ENCODE results near the gene TMEM163. TPM values are rescaled to one million over a fixed set of nuclear protein-coding genes. Genes with fewer than 3 reads are reported as not detected.
"Not testable (repeated sequence)": the region's sequence is repeated elsewhere in the genome, so short reads cannot be mapped to it uniquely, and the experiment has no call there.

Gene TMEM163
- total RNA-seq, 2 experiments from 2014 or later, result 0.08 to 0.10 TPM

DNA sequence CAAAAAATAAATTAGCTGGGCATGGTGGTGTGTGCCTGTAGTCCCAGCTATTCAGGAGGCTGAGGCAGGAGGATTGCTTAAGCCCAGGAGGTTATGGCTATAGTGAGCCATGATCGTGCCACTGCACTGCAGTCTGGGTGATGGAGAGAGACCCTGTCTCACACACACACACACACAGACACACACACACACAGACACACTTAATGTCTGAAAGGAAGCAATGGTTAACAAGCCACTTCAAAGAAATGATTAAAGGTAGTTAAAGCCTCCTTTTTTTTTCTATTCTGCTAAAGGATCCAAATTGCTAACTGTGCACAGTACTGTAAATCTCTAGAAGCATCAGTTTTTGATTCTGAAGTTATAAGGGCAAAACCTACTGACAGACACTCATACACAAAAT is 211.1 kb downstream of the TMEM163 start:
- ChIA-PET POLR2A (interaction anchor here (0.6 kb wide), 1 partner anchor 9 kb away, joined by 10 read pairs; no protein-coding TSS in a partner anchor), CTCF (no interaction called here)

- POLR2A ChIA-PET, CTCF ChIA-PET: not testable (repeated sequence)
Measured at GRCh38 chr2:134507159-134507558, 211.6 kb downstream of the TMEM163 start.

GRCh38 chr2:134505446-134505845 is 213.4 kb downstream of the TMEM163 start:
- POLR2A ChIA-PET, result no interaction called here
- CTCF ChIA-PET, result no interaction called here

GRCh38 chr2:134504586-134505336 is 214.0 kb downstream of the TMEM163 start:
- CTCF ChIA-PET, result no interaction called here
- POLR2A ChIA-PET, result no interaction called here

DNA sequence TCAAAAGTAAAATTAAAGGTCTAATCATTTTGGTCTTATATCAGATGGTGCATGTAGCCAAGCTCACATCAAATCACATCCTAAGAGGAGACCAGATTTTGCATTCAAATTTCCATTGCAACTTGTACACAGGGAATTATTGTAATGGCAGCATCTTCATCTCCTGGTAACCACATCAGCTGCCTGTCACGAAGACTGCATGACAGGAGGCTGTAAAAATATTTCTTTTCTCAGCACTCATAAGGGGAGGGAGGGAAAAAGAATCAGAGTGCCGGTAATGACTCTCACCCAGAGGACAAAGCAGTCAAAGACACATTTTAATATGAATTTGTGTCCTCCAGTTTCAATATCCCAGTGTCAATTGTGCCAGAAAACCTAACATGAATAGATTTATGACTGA is 216.7 kb downstream of the TMEM163 start:
- CTCF ChIA-PET, result no interaction called here
- POLR2A ChIA-PET, result no interaction called here

DNA sequence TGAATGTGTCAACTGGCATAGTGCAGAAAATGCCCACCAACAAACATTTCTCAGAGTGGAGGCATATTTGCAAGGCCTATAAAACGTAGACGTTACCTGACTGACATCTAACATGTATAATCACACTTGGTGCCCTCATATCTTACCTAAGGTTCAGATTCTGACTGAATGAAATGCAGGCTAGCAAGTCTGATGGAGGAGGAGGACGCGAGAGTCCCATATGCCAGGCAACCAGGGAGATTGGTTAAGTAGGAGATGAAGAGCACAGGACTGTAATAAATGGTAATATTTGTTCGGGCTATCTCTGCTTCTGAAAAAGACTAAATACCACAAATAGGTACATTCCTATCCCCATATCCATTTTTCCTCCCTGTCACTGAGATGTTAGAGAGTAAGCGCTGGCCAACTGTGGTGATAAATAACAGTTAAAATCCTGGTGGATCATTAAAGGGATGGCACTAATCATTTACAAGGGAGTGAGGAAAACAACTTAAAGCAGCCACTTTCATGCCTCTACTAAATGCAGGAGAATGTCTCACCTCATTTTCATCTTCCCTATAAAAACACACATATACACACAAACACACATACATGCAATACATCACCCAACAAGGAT is 217.2 kb downstream of the TMEM163 start:
- ChIA-PET POLR2A (no interaction called here), CTCF (no interaction called here)

GRCh38 chr2:134500211-134500935 is 218.4 kb downstream of the TMEM163 start:
- ChIA-PET CTCF (no interaction called here), POLR2A (no interaction called here)

GRCh38 chr2:134499307-134499926 is 219.4 kb downstream of the TMEM163 start:
- CTCF ChIA-PET, result no interaction called here

GRCh38 chr2:134498654-134499053 is 220.1 kb downstream of the TMEM163 start:
- ChIA-PET POLR2A (interaction anchor here (0.7 kb wide), 1 partner anchor 9 kb away, joined by 10 read pairs; no protein-coding TSS in a partner anchor), CTCF (interaction anchor here (0.7 kb wide), 1 partner anchor 9 kb away, joined by 3 read pairs; no protein-coding TSS in a partner anchor)

More at GRCh38 chr2:134499307-134499926, 219.4 kb downstream of the TMEM163 start:
- POLR2A ChIA-PET, result no interaction called here

DNA sequence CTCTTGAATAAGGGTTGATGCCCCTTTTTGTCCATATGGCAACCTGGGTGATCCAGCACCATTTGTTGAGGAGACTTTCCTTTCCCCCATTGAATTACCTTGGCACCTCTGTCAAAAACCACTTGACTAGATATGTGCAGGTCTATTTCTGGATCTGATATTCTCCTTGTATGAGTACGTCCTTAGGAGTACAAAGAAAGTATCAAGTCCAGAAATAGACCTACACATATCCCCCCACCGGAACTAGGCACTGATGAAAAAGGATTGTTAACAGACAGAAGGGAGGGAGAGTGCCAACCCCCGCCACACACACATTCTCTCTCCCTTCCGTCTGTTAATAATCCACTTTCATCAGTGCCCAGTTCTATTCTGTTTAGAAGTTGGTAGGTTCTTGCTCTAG is 225.0 kb downstream of the TMEM163 start:
- CTCF ChIA-PET, result interaction anchor here (0.6 kb wide), 1 partner anchor 51 kb away, joined by 3 read pairs; no protein-coding TSS in a partner anchor
- POLR2A ChIA-PET, result no interaction called here

- ChIA-PET POLR2A (no interaction called here), CTCF (no interaction called here)
Measured at GRCh38 chr2:134491771-134492441, 226.9 kb downstream of the TMEM163 start.

- POLR2A ChIA-PET, result no interaction called here
- CTCF ChIA-PET, result no interaction called here
Measured at GRCh38 chr2:134491022-134491421, 227.8 kb downstream of the TMEM163 start.

GRCh38 chr2:134490559-134490958 is 228.2 kb downstream of the TMEM163 start:
- ChIA-PET CTCF (no interaction called here), POLR2A (no interaction called here)

GRCh38 chr2:134489732-134490384 is 228.9 kb downstream of the TMEM163 start:
- ChIA-PET POLR2A (no interaction called here), CTCF (interaction anchor here (0.5 kb wide), 1 partner anchor 9 kb away, joined by 3 read pairs; no protein-coding TSS in a partner anchor)

DNA sequence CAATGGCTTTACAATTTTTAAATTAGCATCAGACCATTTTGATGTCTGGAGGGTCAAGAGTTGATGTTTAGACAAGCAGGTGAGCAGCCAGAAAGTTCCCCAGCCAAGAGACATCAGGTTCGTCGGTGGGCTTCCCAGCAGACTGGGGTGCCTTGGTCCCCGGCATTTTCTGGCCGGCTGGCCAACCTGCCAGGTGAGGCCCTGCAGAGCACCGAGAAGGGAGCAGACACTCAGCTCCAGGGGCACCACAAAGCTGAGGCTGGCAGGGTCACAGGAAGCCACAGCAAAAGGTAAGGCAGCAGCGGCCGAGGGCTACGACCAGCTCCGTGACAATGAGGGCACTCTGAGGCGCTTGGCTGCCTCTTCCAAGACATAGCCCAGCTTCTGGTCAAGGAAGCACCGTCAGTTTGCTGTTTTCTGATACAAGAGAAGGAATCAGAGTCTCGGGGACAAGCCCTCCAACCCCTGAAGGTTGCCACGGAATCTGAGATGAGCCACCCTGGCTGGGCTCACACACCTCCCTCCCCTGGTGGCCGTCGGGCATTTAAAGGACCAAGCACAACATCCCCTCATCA is 235.9 kb downstream of the TMEM163 start:
- ChIA-PET CTCF (interaction anchor here (0.7 kb wide), 1 partner anchor 723 kb away, joined by 3 read pairs; no protein-coding TSS in a partner anchor), POLR2A (no interaction called here)

DNA sequence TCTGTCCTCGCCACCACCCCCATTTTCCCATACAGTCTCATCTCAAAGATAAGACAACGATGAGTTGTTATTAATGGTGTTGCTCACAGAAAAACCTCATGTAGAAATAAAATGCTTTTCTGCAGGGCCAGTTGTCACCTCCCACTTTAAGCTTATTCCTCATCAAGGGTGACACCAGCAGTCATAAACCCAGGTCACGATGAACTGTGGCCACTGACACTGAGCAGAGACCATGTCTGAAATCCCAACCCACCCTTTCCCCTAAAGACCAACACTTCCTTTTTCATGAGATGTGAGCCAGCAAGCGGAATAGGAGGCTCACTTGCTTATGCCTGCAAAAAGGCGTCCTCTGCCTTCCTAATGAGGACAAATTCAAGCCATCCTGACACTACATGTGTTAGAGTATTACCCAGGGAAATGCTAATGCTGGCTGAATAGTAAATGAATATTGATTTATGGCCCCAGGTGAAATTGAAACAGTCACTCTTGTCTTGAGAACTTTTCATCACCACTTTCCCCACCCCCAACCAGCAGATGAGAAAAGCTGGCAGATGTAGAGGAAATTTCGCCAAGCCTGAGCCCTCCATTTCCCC is 236.6 kb downstream of the TMEM163 start:
- CTCF ChIA-PET, result no interaction called here
- POLR2A ChIA-PET, result no interaction called here

GRCh38 chr2:134479696-134480330 is 239.0 kb downstream of the TMEM163 start:
- ChIA-PET CTCF (no interaction called here), POLR2A (no interaction called here)

DNA sequence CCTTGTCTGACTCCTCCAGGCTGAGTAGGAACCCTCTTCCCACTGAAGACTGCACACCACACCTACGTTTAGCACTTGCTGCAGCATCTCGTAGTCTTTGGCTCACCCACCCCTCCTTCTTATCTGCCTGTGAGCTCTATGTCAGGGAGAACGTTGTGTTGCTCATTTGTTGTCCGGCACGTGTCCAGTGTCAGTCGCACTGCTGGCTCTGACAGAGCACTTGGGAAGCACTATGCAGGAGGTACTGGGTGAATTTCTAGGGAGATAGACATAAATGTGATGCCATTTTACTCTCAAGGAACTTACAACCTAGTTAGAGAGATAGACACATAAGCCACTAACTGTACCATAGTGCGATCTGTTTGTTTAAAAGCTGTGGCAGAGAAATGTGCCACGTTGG is 241.8 kb downstream of the TMEM163 start:
- POLR2A ChIA-PET, CTCF ChIA-PET: not testable (repeated sequence)

All from activated CD8-positive, alpha-beta memory T cell treated with anti-CD3 and anti-CD28 coated beads for 36 hours (primary cell).